GM21390 (cell line): Measurements from ENCODE around the gene ARPC5L.
"Not testable (repeated sequence)": the region's sequence is repeated elsewhere in the genome, so short reads cannot be mapped to it uniquely, and the experiment has no call there.

Experiments
- ATAC-seq: cut with Tn5 transposase; IDR thresholded peaks from one replicate; pipeline ENCODE4 v1.9.1; 2021; ENCODE audit not compliant: unreplicated experiment

The ARPC5L gene

GRCh38 chr9:124861342-124862229 lies at the start of gene ARPC5L, which contains the start of gene RPL35:
ARPC5L (plus strand) TSS chr9:124862130; CDS start chr9:124869291, 7,161 bp downstream.
RPL35 (minus strand) TSS chr9:124861957; CDS start chr9:124861912, 45 bp downstream.
- ATAC-seq, result peak; percentile 89

- no peak for ATAC-seq
Measured at GRCh38 chr9:124812441-124812876, 49.5 kb upstream of the ARPC5L start.

DNA sequence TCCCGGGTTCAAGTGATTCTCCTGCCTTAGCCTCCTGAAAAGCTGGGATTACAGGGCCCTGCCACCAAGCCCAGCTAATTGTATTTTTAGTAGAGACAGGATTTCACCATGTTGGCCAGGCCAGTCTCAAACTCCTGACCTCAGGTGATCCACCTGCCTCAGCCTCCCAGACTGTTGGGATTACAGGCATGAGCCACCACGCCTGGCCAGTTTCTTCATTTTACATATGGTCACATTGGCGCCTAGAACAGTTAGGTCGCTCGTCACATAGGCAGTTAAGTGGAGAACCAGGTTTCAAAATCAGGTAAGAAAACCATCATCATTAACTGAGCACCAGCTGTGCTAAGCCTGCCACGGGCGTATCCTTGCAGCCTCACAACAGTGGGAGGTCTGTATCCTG lies 48.9 kb upstream of the ARPC5L start:
- ATAC-seq, result no peak

DNA sequence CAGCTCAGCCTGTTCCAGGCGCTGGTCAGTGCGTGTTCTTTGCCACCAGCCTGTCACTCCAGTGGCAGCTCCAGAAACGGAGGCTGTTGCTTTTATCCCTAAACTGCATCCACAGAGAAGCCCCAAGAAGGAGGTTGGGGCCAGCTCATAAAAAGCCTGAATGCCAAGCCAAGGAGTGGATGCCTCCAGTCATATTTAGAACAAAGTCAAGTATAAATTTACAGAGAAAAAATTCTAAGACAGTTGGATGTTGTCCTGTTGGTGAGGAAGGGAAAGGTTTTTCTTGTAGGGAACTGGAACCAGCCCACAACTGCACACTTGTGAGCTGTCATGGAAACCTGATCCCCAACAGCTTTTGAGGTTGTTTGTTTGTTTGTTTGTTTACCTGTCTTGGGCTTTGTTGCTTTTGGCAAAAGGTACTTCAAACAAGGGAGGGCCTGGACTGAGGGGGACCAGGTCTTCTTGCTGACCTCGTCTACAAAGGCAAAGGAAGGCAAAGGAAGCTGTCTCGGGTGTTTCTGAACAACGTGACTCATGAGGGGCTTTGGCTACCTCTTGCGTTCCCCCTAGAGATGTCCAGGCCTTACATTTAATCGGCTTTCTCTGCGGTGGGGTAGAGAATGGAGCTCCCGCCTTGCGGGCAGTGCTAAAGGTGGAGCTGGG lies 48.3 kb upstream of the ARPC5L start:
- ATAC-seq, result no peak

GRCh38 chr9:124814164-124814535 lies 47.8 kb upstream of the ARPC5L start:
- ATAC-seq, result no peak

DNA sequence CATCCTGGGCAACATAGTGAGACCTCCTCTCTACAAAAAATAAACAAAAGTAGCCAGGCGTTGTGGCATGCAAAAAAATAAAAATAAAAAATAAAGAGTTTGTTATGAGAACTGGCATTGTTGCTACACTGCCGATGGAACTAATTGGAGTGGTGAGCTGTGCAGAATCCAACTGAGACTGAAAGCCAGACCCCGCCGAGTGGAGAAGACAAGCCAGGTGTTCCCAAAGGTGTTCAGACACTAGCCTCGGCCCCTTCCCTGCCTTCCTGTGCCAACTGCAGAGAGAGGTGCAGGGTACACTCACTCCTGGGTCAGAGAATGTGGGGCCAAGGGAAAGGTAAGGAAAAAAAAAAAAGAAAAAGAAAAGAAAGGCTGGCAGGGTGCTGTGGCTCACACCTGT lies 46.3 kb upstream of the ARPC5L start:
- no peak for ATAC-seq

DNA sequence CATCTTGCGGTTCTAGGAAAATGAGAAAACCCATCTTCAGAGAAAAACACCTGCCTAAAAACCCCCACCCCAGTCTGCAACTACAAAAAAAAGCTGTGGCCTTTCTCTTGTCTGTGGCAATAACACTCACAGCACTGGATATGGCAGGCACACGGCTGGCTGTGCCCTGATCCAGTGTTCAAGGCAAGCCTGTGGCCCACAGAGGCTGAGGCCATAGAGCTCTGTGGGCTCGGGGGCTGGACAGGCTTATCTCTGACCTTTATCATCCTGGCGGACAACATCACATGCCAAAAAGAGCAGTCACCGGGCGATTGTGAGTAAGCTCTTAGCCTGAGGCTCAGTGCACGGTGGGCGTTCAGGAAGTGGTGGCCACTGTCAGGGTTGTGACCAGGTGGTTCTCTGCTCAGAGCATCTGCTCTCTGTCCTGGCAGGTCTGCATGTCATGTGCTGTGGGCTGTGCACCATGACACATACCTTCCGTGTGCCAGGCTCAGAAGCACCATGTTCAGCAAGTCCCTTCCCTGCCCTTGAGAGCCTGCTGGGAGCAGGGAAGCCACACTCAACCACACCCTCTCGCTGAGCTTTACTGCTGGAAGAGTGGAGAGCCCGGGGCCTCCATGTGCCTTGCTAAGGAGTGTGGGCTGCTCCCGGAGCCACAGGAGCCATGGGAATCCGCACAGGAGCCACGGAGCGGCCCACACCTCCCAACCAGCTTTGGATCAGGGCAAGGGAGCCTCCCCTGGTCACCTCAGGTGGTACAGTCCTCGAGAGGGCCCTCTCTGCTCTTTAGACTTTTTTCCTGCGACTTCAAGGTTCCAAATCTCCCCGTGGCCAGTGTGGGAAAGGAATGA lies 43.3 kb upstream of the ARPC5L start:
- ATAC-seq, result no peak

GRCh38 chr9:124820698-124821623 lies 41.0 kb upstream of the ARPC5L start:
- ATAC-seq, result no peak

DNA sequence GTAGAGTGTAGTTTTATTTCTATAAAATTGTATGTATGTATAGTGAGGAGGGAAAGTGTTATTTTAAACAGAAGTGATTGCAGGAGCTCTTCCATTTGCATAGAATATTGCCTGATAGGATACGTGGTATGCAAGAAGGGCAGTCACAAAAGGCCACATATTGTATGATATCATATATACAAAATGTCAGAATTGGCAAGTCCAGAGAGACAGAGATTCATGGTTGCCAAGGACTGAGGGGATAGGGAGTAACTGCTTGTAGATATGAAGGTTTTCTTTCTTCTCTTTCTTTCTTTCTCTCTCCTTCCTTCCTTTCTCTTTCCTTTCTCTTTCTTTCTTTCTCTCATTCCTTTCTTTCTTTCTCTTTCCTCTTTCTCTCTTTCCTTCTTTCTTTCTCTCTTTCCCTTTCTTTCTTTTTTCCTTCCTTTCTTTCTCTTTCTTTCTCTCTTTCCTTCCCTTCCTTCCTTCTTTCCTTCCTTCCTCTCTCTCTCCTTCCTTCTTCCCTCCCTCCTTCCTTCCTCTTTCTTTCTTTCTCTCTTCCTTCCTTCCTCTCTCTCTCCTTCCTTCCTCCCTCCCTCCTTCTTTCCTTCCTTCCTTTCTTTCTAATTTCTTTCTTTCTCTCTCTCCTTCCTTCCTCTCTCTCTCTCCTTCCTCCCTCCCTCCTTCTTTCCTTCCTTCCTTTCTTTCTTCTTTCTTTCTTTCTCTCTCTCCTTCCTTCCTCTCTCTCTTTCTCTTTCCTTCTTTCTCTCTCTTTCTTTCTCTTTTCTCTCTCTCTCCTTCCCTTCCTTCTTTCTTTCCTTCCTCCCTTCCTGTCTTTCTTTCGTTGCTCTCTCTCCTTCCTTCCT lies 33.2 kb upstream of the ARPC5L start:
- ATAC-seq, result no peak

DNA sequence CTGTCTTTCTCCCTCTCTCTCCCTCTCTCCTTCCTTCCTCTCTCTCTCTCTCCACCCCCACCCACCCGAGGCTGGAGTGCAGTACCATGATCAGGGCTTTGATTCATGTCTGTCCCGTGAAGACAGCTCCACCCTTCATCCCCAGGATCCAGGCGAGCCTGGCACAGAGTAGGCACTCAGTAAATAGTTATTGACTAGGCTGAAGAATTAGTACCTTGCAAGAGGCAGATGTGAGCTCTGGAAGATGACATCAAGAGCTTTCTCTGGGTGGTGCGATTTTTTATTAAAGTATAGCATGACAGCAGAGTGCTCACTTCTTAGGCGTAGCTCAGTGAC lies 32.6 kb upstream of the ARPC5L start:
- ATAC-seq, result no peak

GRCh38 chr9:124830593-124830992 lies 31.3 kb upstream of the ARPC5L start:
- no peak for ATAC-seq

- ATAC-seq, result no peak
Measured at GRCh38 chr9:124831642-124832364, 30.1 kb upstream of the ARPC5L start.

GRCh38 chr9:124834591-124834990 lies 27.3 kb upstream of the ARPC5L start:
- ATAC-seq, result no peak

GRCh38 chr9:124835026-124835557 lies 26.8 kb upstream of the ARPC5L start:
- no peak for ATAC-seq

GRCh38 chr9:124838132-124838531 lies 23.8 kb upstream of the ARPC5L start:
- ATAC-seq, result not testable (repeated sequence)

DNA sequence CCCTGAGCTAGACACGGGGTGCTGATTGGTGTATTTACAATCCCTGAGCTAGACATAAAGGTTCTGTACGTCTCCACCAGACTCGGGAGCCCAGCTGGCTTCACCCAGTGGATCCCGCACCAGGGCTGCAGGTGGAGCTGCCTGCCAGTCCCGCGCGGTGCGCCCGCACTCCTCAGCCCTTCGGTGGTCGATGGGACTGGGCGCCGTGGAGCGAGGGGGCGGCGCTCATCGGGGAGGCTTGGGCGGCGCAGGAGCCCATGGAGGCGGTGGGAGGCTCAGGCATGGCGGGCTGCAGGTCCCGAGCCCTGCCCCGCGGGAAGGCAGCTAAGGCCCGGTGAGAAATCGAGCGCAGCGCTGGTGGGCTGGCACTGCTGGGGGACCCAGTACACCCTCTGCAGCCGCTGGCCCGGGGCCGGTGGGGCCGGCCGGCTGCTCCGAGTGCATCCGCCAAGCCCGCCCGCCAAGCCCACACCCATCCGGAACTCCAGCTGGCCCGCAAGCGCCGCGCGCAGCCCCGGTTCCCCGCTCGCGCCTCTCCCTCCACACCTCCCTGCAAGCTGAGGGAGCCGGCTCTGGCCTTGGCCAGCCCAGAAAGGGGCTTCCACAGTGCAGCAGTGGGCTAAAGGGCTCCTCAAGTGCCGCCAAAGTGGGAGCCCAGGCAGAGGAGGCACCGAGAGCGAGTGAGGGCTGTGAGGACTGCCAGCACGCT lies 23.2 kb upstream of the ARPC5L start:
- not testable (repeated sequence) for ATAC-seq

- ATAC-seq, result no peak
Measured at GRCh38 chr9:124839612-124840299, 22.2 kb upstream of the ARPC5L start.
